NAMALWA (cell line): Measurements from ENCODE around the gene GFOD1.

ENCODE experiments used
- DNase-seq: peaks from one replicate; pipeline ENCODE4 v3.0.0-alpha.2; 2015; ENCODE audit warnings: low spot score

GFOD1 gene

GRCh38 chr6:13375360-13375878 is 112.0 kb downstream of the GFOD1 start:
- no peak for DNase-seq

DNA sequence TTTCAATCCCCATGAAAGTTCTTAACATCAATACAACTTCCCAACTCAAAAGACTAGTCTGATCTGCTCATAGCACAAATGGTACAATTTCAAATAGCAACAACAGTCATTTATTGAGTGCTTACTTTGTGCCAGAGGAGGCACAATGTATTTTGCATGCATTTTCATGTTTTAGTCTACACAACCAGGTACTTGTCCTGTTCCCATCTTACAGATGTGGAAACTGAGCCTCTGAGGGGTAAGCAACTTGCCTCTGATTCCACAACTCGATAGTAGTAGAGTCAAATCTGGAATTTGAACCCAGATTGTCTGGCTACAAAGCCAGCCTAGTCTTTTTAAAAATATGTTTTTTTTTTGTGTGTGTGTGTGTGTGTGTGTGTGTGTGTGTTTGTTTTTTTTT is 113.5 kb downstream of the GFOD1 start:
- no peak for DNase-seq

- no peak for DNase-seq
These were observed 113.9 kb downstream of the GFOD1 start for GRCh38 chr6:13373488-13373886.

DNA sequence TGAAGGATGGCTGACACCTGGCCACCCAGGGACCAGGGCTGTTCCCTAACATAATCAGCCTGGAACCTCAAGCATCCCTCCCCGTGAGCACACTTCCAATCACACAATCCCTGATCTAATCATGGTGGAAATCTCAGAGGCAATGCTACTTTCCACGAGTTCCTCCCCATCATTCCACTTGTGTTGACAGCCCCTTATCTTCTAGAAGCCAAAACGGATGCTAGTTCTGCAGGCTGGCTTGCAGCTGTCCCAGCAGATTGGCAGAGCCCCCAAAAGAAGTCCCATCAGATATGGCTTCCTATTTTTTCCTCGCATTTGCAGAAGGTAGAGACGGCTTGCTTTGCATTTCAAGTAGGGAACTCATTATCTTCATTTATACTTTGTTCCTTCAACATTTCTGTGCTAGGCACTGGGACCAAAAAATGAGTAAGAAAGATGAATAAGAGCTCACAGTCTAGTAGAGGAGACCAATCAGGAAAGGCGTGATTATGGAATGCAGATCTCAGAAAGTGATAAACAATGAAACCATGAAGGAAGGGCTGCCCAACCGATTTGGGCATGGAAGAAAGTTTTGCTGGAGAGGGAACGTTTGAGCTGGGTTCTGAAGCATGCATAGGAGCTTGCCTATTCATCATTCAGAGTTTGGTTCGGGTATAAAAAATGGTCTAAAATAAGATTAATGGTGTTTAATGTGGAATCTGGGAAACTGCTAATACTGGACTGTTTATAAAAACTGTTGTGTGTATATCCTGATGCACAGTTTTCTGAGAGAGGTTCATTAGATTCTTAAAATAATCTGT is 114.5 kb downstream of the GFOD1 start:
- DNase-seq: no peak

DNA sequence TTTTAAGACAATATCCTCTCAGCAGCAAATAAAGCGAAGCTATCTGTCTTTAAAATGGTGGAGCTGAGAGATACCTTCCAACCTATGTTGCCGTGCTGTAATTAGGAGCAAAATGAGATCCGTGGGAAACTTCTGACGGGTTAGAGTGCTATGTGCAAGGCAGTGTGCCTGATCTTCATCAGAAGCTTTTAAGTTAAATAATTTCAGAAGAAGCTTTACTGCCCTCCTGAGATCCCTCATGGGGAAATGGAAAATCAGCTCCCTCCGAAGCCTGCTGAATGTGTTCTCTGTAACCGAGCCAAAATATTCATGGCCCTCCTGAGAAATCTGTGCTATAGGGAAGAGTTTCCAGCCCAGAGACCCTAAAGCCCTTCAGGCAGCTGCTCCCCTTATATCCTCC is 115.3 kb downstream of the GFOD1 start:
- DNase-seq: no peak

DNA sequence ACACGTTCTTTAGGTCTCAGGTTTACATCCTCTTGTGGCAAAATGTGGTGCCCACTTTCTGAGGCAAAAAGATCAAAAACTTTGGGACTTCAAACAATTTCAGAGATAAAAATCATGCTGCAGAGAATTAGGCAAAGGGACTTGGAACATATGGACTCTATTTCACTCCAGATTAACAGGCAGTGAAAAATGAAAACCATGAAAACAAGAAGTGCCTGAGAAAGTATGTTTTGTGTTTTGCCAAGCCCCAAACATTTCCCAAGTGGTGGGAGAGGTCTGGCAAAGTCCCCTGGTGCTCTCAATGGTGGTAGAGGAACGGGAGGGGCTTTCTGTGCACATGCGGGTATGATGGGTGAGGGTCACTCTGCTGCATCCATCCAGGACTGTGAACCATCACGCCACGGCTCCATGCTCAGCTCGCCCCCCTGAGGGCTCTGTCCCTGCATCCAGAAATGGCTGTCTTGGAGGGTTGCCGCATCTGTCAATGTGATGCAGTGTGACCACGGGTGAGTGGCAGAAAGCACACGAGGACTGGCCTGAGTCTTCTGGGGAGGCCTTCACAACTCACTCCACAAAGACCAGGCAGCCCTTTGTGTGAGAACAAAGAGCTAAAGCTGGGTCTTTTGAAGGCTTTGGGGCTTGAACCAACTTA is 115.9 kb downstream of the GFOD1 start:
- DNase-seq: no peak

GRCh38 chr6:13370623-13371022 is 116.8 kb downstream of the GFOD1 start:
- DNase-seq: no peak

DNA sequence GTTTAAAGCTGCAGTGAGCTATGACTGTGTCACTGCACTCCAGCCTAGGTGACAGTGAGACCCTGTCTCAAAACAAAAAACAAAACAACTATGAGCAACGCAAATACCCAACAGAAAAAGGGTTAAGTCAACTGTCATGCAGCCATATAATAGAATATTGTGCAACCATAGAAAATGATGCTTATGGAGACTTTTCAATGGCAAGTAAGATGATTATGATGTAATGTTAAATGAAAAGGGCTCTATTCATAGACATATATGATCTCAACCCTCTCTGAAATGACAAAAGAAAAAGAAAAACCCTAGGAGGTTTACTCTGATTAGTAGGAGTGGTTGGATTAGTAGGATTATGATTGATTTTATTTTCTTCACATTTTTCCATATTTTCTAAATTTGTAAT is 117.8 kb downstream of the GFOD1 start:
- no peak for DNase-seq

GRCh38 chr6:13368731-13369115 is 118.7 kb downstream of the GFOD1 start:
- no peak for DNase-seq

GRCh38 chr6:13368079-13368730 is 119.2 kb downstream of the GFOD1 start:
- no peak for DNase-seq

DNA sequence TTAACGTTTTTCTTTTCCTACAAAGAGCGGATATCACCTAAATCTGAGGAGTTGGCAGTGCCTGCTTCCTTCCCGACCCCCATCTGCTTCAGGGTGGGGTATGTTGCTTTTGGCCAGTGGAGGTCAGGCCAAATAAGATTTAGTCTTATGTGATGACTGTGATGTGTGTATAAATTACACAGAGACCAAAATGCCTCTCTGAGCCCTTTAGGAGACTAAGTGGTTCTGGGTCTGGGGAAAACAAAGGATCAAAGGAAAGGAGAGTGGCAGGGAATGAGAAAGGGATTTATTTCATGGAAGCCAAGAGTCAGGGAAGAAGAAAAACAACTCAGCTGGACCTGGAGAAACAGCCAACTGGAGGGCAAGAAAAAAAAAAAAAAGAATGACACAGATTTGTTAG is 120.0 kb downstream of the GFOD1 start:
- no peak for DNase-seq

- no peak for DNase-seq
These were observed 122.1 kb downstream of the GFOD1 start for GRCh38 chr6:13365320-13365719.

DNA sequence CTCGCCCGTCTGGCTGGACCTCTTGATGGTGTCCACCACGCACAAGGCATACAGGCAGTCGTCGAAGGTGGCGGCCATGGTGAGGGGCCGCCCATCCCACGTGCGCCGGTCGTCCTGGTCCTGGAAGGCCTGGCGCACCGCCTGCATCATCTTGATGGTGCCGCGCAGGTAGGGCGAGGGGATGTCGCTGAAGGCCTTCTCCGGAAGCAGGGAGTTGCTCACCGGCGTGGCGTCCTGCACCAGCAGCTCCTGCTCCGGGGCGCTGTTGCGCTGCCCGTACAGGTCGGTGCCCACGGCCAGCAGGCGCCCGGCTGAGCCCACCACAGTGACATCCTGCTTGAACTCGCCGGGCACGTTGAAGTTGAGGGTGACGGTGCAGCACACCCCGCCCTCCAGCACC is 122.6 kb downstream of the GFOD1 start:
- DNase-seq: no peak

GRCh38 chr6:13362412-13362811 is 125.0 kb downstream of the GFOD1 start:
- no peak for DNase-seq

DNA sequence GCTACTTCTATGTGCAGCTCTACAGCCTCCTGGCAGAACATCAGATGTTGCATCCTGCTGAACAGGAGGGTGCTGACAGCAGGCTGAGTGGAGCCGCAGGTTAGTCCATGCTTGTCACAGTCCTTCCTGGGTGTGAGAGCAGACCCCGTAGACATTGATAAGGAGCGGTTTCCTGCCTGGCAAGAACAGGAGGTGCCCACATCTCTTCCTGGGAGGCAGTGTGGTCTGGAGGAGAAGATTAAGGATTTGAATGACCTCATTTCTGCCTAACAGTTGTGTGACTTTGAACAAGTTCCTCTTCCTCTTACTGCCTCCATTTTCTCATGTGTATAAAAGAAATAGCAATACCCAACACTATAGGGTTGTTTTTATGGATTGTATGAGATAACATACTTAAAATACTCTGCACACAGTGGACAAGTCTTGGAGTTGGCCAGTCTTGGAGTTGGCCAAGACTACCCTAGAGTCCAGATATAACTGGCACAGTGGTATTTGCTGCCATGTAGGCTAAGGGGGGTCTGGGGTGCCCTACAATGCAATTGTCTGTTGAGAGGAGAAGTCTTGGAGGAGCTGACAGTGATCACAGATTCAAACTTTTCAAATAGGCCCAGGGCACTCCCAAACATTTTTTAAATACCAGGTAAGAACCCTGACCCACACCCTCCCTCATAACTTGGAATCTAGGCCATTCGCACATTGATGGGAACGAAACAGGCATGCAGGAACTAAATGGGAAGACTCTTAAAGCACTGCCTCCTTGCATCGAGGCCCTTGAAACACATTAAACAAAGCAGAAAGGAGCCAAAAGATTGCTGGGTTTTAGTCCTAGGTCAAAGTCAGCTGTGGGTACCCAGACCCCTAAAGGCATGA is 126.5 kb downstream of the GFOD1 start:
- no peak for DNase-seq

- no peak for DNase-seq
These were observed 128.1 kb downstream of the GFOD1 start for GRCh38 chr6:13359287-13359686.

GRCh38 chr6:13358511-13358910 is 128.9 kb downstream of the GFOD1 start:
- DNase-seq: no peak

- no peak for DNase-seq
These were observed 129.8 kb downstream of the GFOD1 start for GRCh38 chr6:13357551-13358075.

GRCh38 chr6:13355999-13356785 is 131.2 kb downstream of the GFOD1 start:
- DNase-seq: peak; percentile 84

GRCh38 chr6:13355043-13355945 is 132.1 kb downstream of the GFOD1 start:
- no peak for DNase-seq
